Subcutaneous adipose tissue (tissue), 4 donors: Measurements from ENCODE around the gene CAMTA1. TPM values are rescaled to one million over a fixed set of nuclear protein-coding genes. Genes with fewer than 3 reads are reported as not detected.

Source experiments
- total RNA-seq, 4 donors: library from RNA; depleted of rRNA; stranded (reverse); fragments of >200 nt; gene quantifications; one replicate each; pipeline ENCODE4 v1.1.0, GENCODE V29; 2016
- TF ChIP-seq, protein P1 (sequence below): fragments of 450-650 bp; IDR thresholded peaks from one replicate; pipeline ENCODE4 v1.5.1; 2016; ENCODE audit warnings: low read depth, mild to moderate bottlenecking, control low read depth, antibody characterized with exemption, moderate library complexity

CAMTA1 gene
- total RNA-seq, 4 donors from 2014 or later: 58.6 to 82.5 (median 78.0) TPM

DNA sequence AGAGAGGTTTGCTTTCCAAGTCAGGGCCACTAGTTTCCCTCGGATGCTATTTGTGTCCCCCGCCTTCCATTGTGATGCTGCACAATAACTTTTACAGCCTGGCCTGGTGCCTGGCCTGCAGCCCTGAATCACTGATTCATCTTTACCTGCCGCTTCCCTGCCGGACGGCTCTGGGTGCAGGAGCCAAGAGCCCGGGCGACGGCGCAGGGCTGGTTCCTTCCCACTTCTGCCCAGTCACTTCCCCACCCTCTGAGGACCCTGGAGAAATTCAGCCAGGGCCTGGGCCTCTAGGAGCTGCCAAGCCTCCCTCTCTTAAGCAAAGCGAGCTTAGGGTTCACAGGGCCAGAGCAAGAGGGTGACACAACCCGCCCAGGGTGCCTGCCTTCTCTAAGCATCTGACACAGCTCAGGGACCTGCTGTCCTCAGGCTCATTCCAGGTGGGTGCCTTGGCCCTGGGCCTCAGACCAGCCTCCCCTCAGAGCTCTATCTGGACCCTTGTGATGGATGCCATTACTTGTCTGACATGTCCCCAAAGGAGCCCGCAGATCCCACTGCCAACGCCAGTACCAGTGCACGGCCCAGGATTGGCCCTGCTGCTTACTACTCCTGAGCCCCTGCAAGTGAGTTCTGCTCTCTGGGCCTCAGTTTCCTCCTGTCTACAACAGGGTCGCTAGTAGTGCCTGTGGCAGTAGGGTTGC, 604.8 kb downstream of the CAMTA1 start:
- TF ChIP-seq, protein P1, sequence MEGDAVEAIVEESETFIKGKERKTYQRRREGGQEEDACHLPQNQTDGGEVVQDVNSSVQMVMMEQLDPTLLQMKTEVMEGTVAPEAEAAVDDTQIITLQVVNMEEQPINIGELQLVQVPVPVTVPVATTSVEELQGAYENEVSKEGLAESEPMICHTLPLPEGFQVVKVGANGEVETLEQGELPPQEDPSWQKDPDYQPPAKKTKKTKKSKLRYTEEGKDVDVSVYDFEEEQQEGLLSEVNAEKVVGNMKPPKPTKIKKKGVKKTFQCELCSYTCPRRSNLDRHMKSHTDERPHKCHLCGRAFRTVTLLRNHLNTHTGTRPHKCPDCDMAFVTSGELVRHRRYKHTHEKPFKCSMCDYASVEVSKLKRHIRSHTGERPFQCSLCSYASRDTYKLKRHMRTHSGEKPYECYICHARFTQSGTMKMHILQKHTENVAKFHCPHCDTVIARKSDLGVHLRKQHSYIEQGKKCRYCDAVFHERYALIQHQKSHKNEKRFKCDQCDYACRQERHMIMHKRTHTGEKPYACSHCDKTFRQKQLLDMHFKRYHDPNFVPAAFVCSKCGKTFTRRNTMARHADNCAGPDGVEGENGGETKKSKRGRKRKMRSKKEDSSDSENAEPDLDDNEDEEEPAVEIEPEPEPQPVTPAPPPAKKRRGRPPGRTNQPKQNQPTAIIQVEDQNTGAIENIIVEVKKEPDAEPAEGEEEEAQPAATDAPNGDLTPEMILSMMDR: no peak

DNA sequence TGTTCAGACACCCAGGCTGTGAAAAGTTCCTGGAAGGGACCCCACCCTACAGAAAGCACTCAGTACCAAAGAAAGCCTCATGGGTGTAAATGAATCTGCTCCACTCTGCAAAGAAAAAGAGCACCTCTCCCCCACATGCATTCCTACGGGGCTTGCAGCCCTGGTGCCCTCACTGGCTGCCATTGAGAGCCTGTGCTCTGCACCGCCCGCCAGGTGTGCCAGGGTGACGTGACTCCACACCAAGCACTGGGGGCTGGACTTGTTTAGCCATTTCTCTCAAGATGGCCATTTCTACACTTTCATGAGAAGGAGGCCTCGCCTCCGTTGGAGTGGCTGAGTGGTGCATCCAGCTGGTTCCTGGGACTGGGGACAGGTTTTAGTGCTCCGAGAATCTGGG, 605.3 kb downstream of the CAMTA1 start:
- TF ChIP-seq, protein P1: no peak

DNA sequence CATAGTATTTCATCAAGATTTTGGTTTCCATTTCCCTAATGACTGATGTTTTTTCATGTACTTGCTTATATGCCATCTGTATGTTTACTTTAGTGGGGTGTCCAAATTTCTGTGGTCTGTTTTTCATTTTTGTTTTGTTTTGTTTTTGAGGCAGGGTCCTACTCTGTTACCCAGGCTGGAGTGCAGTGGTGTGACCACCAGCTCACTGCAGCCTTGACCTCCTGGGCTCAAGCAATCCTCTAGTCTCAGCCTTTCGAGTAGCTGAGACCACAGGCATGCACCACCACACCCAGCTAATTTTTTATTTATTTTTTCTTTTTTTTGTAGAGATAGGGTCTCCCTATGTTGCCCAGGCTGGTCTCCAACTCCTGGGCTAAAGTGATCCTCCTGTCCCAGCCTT, 607.9 kb downstream of the CAMTA1 start:
- TF ChIP-seq, protein P1: no peak

DNA sequence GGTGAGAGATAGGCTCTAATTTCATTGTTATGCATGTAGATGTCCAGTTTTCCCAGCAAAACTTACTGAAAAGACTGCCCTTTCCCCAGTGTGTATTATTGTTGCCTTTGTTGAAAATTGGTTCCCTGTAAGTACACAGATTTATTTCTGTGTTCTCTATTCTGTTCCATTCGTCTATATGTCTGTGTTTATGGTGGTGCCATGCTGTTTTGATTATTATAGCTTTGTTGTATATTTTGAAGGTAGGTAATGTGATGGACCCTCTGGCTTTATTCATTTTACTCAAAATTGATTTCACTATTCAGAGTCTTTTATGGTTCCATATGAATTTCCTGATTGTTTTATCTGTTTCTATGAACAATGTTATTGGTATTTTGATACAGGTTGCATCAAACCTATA, 610.0 kb downstream of the CAMTA1 start:
- TF ChIP-seq, protein P1: no peak

DNA sequence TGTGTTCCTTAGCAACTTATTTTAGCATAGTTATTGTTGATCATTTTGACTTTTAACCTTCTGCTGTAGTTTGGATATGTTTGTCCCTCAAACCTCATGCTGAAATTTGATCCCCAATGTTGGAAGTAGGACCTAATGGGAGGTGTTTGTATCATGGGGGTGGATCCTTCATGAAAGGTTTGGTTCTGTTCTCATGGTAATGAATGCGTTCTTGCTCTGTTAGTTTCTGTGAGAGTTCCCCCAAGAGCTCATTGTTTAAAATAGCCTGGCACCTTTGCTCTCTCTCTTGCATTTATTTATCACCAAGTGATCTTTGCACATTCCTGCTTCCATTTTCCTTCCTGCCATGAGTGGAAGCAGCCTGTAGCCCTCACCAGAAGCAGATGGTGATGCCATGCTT, 613.7 kb downstream of the CAMTA1 start:
- TF ChIP-seq, protein P1: no peak

DNA sequence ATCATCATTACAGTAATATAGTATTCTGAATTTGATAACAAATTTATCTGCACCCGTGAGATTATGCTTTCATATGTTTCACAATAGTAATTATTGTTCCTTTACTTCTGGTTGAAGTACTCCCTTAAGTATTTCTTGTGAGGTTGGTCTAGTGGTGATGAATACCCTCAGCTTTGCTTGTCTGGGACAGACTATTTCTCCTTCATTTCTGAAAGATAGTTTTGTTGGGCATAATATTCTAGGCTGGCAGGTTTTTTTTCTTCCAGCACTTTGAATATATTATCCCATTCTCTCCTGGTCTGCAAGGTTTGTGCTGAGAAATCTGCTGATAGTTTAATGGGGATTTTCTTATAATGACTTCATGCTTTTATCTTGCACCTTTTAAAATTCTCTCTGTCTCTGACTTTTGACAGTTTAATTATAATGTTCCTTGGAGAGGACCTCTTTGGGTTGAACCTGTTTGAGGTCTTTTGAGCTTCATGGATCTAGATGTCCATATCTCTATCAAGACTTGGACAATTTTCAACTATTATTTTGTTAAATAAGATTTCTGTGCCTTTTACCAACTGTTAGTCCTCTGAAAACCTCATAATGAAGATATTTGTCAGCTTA, 614.4 kb downstream of the CAMTA1 start:
- TF ChIP-seq, protein P1: no peak

DNA sequence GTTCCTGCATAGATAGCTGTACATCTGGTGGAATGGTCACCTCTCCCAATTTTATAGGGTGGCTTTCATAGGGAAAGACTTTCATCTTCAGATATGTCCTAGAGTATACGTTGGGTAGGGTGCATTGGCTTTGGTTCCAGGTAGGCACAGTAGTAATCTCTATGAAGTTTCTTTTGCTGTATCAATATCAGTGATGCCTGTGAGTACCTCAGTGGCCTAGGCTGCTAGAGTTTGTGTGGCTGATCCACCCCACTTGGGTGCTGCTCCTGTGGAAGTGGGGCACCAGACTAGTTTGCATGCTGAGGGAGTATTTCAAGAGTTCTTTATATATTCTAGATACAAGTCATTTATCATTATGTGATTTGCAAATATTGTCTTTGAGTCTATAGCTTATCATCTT, 615.3 kb downstream of the CAMTA1 start:
- TF ChIP-seq, protein P1: no peak
